GM23338 (cell line): Measurements from ENCODE around the gene CROCC2. TPM values are rescaled to one million over a fixed set of nuclear protein-coding genes. Genes with fewer than 3 reads are reported as not detected.

Source experiments
- EZH2 ChIP-seq: fragments of 200-600 bp; sonication (generic); IDR thresholded peaks from one replicate; pipeline ENCODE4 v1.8.0; 2017; ENCODE audit warnings: antibody characterized with exemption, mild to moderate bottlenecking, low read depth; ENCODE audit not compliant: unreplicated experiment
- EZH2phosphoT487 ChIP-seq: fragments of 200-600 bp; sonication (generic); IDR thresholded peaks from one replicate; pipeline ENCODE4 v1.8.1; 2018; ENCODE audit warnings: antibody characterized with exemption; ENCODE audit not compliant: unreplicated experiment
- NANOG ChIP-seq: IDR thresholded peaks from 2 replicates; pipeline ENCODE4 v1.6.1; 2016; ENCODE audit warnings: antibody characterized with exemption, borderline replicate concordance
- POLR2AphosphoS5 ChIP-seq: IDR thresholded peaks from 2 replicates; pipeline ENCODE4 v1.6.1; 2016; ENCODE audit warnings: antibody characterized with exemption, low read depth
- STAT1 ChIP-seq: IDR thresholded peaks from one replicate; pipeline ENCODE4 v1.6.1; 2016; ENCODE audit warnings: antibody characterized with exemption; ENCODE audit not compliant: unreplicated experiment
- ZNF462 ChIP-seq: fragments of 250-450 bp; sonication (Bioruptor Pico); IDR thresholded peaks from 2 replicates; pipeline ENCODE4 v1.5.0; 2020; ENCODE audit warnings: mild to moderate bottlenecking, moderate library complexity
- polyA plus RNA-seq: library from polyadenylated mRNA; unstranded; fragments of >200 nt; fragmentation: Nextera tagmentation; extraction: Ambion mirVana; gene quantifications from 2 replicates; pipeline ENCODE4 v1.2.1, GENCODE V29; 2016
- total RNA-seq: library from RNA; depleted of rRNA; stranded (reverse); fragments of >200 nt; shearing (Covaris generic); gene quantifications from 2 replicates; pipeline ENCODE4 v1.2.3, GENCODE V29; 2014
- TF ChIP-seq, protein P1 (sequence below): IDR thresholded peaks from 2 replicates; pipeline ENCODE4 v1.6.1; 2016; ENCODE audit warnings: antibody characterized with exemption
- TF ChIP-seq, protein P2 (sequence below), 2 experiments: fragments of 200-600 bp in 1 of 2; sonication (generic) in 1 of 2; conservative IDR thresholded peaks; 2 replicates each; pipeline versions ENCODE4 v1.5.1 to v1.6.1; 2016 to 2017; ENCODE audit warnings: antibody characterized with exemption in 2 of 2, low read depth in 2 of 2, mild to moderate bottlenecking in 2 of 2, moderate library complexity in 1 of 2

CROCC2 gene
- total and polyA plus RNA-seq, 2 experiments from 2014 or later = not detected

GRCh38 chr2:240967681-240968621, 61.8 kb downstream of the CROCC2 start (continued):
- TF ChIP-seq ZNF462 (CRISPR knock-in tag) = no peak
- TF ChIP-seq NANOG = no peak
- TF ChIP-seq POLR2AphosphoS5 = no peak
- TF ChIP-seq STAT1 = no peak
- TF ChIP-seq, protein P1, sequence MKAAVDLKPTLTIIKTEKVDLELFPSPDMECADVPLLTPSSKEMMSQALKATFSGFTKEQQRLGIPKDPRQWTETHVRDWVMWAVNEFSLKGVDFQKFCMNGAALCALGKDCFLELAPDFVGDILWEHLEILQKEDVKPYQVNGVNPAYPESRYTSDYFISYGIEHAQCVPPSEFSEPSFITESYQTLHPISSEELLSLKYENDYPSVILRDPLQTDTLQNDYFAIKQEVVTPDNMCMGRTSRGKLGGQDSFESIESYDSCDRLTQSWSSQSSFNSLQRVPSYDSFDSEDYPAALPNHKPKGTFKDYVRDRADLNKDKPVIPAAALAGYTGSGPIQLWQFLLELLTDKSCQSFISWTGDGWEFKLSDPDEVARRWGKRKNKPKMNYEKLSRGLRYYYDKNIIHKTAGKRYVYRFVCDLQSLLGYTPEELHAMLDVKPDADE = no peak
- no peak for TF ChIP-seq EZH2
- TF ChIP-seq, protein P2, sequence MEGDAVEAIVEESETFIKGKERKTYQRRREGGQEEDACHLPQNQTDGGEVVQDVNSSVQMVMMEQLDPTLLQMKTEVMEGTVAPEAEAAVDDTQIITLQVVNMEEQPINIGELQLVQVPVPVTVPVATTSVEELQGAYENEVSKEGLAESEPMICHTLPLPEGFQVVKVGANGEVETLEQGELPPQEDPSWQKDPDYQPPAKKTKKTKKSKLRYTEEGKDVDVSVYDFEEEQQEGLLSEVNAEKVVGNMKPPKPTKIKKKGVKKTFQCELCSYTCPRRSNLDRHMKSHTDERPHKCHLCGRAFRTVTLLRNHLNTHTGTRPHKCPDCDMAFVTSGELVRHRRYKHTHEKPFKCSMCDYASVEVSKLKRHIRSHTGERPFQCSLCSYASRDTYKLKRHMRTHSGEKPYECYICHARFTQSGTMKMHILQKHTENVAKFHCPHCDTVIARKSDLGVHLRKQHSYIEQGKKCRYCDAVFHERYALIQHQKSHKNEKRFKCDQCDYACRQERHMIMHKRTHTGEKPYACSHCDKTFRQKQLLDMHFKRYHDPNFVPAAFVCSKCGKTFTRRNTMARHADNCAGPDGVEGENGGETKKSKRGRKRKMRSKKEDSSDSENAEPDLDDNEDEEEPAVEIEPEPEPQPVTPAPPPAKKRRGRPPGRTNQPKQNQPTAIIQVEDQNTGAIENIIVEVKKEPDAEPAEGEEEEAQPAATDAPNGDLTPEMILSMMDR (conservative IDR thresholded peaks at IDR 0.05; ENCODE audit: low read depth in 2 of 2) = no peak
- no peak for TF ChIP-seq EZH2phosphoT487
